Measurements from ENCODE around the gene SLC35D3.
"Not testable (repeated sequence)": the region's sequence is repeated elsewhere in the genome, so short reads cannot be mapped to it uniquely, and the experiment has no call there.

Gene SLC35D3

DNA sequence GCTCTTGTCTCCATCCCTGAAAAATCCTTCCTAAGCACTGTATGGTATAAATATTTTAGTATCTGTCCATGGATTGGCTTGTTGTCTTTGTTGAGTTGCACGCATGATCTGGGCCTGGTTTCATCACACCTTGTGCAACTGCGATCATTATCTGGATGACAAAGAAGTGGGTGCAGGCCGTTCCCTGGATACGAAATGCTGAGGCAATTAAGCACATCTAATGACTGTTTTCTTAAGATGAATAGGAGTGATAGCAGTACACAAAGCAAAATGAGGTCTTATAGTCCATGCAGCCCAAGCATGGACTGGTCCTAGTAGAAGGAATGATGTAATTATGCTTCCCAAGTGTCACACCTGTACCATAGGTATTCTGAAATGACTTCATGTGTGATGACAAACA, 47.8 kb downstream of the SLC35D3 start:
- peaks cover 0 to 3% (median 0%) of the 10 kb centered on the region in 4 donors for H3K4me1 ChIP-seq
- DNase-seq: no peak
- intact Hi-C loops (cut with DNase I; ENCODE audit: low total_unique reads): no loop called here
- no peaks in the 10 kb centered on the region for H3K36me3 ChIP-seq
- TF ChIP-seq, protein P1, sequence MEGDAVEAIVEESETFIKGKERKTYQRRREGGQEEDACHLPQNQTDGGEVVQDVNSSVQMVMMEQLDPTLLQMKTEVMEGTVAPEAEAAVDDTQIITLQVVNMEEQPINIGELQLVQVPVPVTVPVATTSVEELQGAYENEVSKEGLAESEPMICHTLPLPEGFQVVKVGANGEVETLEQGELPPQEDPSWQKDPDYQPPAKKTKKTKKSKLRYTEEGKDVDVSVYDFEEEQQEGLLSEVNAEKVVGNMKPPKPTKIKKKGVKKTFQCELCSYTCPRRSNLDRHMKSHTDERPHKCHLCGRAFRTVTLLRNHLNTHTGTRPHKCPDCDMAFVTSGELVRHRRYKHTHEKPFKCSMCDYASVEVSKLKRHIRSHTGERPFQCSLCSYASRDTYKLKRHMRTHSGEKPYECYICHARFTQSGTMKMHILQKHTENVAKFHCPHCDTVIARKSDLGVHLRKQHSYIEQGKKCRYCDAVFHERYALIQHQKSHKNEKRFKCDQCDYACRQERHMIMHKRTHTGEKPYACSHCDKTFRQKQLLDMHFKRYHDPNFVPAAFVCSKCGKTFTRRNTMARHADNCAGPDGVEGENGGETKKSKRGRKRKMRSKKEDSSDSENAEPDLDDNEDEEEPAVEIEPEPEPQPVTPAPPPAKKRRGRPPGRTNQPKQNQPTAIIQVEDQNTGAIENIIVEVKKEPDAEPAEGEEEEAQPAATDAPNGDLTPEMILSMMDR (IDR thresholded peaks at IDR 0.05): no peak
- H3K9me3 ChIP-seq: no peaks in the 10 kb centered on the region
- peaks cover 0 to 10% of the 10 kb centered on the region in 2 donors for H3K27me3 ChIP-seq
- no peak overlapping the region for H3K27ac ChIP-seq
- no peak overlapping the region for H3K4me3 ChIP-seq

DNA sequence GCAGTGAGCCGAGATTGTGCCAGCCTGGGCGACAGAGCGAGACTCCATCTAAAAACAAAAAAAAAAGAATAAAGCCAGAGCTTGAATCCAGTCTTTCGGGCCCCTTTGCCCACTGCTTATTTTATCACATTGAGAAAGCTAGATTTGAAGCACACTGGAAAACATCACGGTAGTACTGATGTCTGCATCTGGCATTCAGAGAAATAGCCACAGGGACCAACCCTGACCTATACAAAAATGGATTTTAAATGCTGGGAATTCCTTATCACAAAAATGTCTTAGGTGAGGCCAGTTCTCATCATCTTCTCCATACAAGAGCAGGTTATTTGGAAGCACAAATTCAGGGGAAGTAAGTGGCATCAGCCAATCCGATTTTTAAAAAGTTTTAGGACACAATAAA, 49.5 kb downstream of the SLC35D3 start:
- DNase-seq: no peak
- H3K4me3 ChIP-seq: no peak overlapping the region
- H3K9me3 ChIP-seq: no peaks in the 10 kb centered on the region
- TF ChIP-seq, protein P1 (IDR thresholded peaks at IDR 0.05): no peak
- H3K27me3 ChIP-seq: peaks cover 0 to 10% of the 10 kb centered on the region in 2 donors
- H3K27ac ChIP-seq: no peak overlapping the region
- intact Hi-C loops (cut with DNase I; ENCODE audit: low total_unique reads): no loop called here
- H3K4me1 ChIP-seq: peaks cover 0 to 3% (median 0%) of the 10 kb centered on the region in 4 donors
- no peaks in the 10 kb centered on the region for H3K36me3 ChIP-seq

DNA sequence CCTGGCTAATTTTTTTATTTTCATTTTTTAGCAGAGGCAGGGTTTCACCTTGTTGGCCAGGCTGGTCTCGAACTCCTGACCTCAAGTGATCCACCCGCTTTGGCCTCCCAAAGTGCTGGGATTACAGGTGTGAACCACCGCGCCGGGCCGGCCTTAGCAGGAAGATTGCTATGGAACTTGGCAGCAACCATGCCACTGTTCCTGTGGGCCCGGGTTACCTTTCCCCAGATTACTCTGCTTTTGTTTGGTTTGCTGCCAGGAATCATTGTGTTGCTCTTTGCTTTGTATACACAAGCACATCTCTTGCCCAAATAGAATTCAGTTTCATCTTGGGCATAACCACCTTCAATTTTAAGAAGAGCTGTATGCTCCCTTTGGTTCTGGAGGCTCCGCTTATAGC, 51.7 kb downstream of the SLC35D3 start:
- H3K36me3 ChIP-seq; H3K27me3 ChIP-seq; H3K27ac ChIP-seq; H3K4me1 ChIP-seq; H3K9me3 ChIP-seq; H3K4me3 ChIP-seq; DNase-seq; intact Hi-C loops (cut with DNase I; ENCODE audit: low total_unique reads): not testable (repeated sequence)

Data from tibial artery (tissue), 4 donors.